Hepatocyte (in vitro differentiated cells): ENCODE results near the gene PRAMEF18. TPM values are rescaled to one million over a fixed set of nuclear protein-coding genes. Genes with fewer than 3 reads are reported as not detected.
"Not testable (repeated sequence)": the region's sequence is repeated elsewhere in the genome, so short reads cannot be mapped to it uniquely, and the experiment has no call there.

Experiments used
- DNase-seq: peaks from one replicate; pipeline ENCODE4 v3.0.0-alpha.2; 2016; ENCODE audit warnings: low spot score
- H2AFZ ChIP-seq: fragments of 200-600 bp; sonication (generic); 2 replicates; pipeline ENCODE4 v1.6.0; 2016; ENCODE audit warnings: antibody characterized with exemption, mild to moderate bottlenecking
- H3K27ac ChIP-seq: fragments of 200-600 bp; sonication (generic); 2 replicates; pipeline ENCODE4 v1.5.1; 2016; ENCODE audit warnings: mild to moderate bottlenecking
- H3K27me3 ChIP-seq: fragments of 200-600 bp; sonication (generic); 2 replicates; pipeline ENCODE4 v1.6.1; 2016
- H3K36me3 ChIP-seq: fragments of 200-600 bp; sonication (generic); replicated peaks from 2 replicates; pipeline ENCODE4 v1.5.1; 2016; ENCODE audit warnings: low read depth; ENCODE audit not compliant: insufficient read depth
- H3K4me1 ChIP-seq: fragments of 200-600 bp; sonication (generic); 2 replicates; pipeline ENCODE4 v1.5.1; 2016; ENCODE audit warnings: mild to moderate bottlenecking, moderate library complexity; ENCODE audit not compliant: insufficient read depth
- H3K4me2 ChIP-seq: fragments of 200-600 bp; sonication (generic); 2 replicates; pipeline ENCODE4 v1.6.0; 2016
- H3K4me3 ChIP-seq: fragments of 200-600 bp; sonication (generic); 2 replicates; pipeline ENCODE4 v1.5.1; 2016; ENCODE audit warnings: mild to moderate bottlenecking
- H3K79me2 ChIP-seq: fragments of 200-600 bp; sonication (generic); 2 replicates; pipeline ENCODE4 v1.6.0; 2017; ENCODE audit warnings: mild to moderate bottlenecking
- H3K9me2 ChIP-seq: fragments of 200-600 bp; sonication (generic); replicated peaks from 2 replicates; pipeline ENCODE4 v1.6.0; 2017; ENCODE audit warnings: mild to moderate bottlenecking; ENCODE audit not compliant: insufficient read depth
- H3K9me3 ChIP-seq: fragments of 200-600 bp; sonication (generic); 2 replicates; pipeline ENCODE4 v1.5.1; 2016; ENCODE audit warnings: low read depth, mild to moderate bottlenecking
- H4K20me1 ChIP-seq: fragments of 200-600 bp; sonication (generic); 2 replicates; pipeline ENCODE4 v1.6.0; 2016; ENCODE audit warnings: mild to moderate bottlenecking; ENCODE audit not compliant: insufficient read depth, poor library complexity, severe bottlenecking
- EZH2 ChIP-seq: fragments of 200-600 bp; sonication (generic); IDR thresholded peaks from 2 replicates; pipeline ENCODE4 v1.6.1; 2016; ENCODE audit warnings: antibody characterized with exemption, mild to moderate bottlenecking, borderline replicate concordance
- EZH2phosphoT487 ChIP-seq: fragments of 200-600 bp; sonication (generic); IDR thresholded peaks from one replicate; pipeline ENCODE4 v1.6.1; 2018; ENCODE audit warnings: antibody characterized with exemption, mild to moderate bottlenecking, low read depth, moderate library complexity; ENCODE audit not compliant: unreplicated experiment, severe bottlenecking
- WGBS: methylation state at CpG from one replicate; pipeline ENCODE4 v1.1.6; 2016; ENCODE audit warnings: low lambda C conversion rate; ENCODE audit errors: missing lambda C conversion rate; 5-methylcytosine and 5-hydroxymethylcytosine counted together
- polyA plus RNA-seq: library from polyadenylated mRNA; unstranded; fragments of >200 nt; fragmentation: Nextera tagmentation; extraction: Ambion mirVana; gene quantifications from 2 replicates; pipeline ENCODE4 v1.2.1, GENCODE V29; 2016
- total RNA-seq: library from RNA; depleted of rRNA; stranded (reverse); fragments of >200 nt; gene quantifications from 2 replicates; pipeline ENCODE4 v1.2.3, GENCODE V29; 2014
- TF ChIP-seq, protein P1 (sequence below): fragments of 200-600 bp; sonication (generic); IDR thresholded peaks from 2 replicates; pipeline ENCODE4 v1.5.1; 2016; ENCODE audit warnings: antibody characterized with exemption, mild to moderate bottlenecking; ENCODE audit not compliant: poor library complexity

The PRAMEF18 gene
- total and polyA plus RNA-seq, 2 experiments from 2014 or later = not detected

DNA sequence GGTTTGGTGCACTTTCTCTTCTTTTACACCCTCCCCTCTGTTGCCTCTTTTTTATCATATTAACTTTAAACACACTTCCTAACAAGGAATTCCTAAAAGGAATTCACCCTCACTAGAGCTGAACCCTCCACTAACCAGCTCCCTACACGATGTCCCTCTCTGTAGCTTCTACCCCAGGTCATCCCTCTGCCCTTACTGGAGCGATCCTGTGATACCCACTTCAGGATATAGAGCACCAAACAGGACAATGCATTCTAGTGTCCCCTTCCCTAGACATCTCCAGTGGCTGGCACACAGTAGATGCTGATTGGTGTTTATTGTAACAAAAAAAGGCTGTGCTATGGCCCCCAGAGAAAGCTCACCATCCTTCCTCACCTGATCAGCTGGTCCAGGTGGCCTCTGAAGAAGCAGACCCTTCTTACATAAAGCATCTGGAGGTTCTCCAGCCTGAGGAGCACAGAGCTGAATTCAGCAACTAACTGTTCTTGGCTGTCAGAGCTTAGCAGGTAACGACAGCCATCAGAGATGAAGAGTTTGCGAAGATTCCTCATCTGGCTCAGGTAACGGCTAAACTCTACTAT, 1.4 kb downstream of the PRAMEF18 start:
- WGBS = 67% methylated on average over 5 of the region's 5 CpGs
- no peak overlapping the region for H3K27ac ChIP-seq
- H3K4me3 ChIP-seq = no peak overlapping the region
- no peaks in the 10 kb centered on the region for H4K20me1 ChIP-seq
- no peaks in the 10 kb centered on the region for H3K27me3 ChIP-seq
- no peaks in the 10 kb centered on the region for H3K79me2 ChIP-seq
- TF ChIP-seq, protein P1, sequence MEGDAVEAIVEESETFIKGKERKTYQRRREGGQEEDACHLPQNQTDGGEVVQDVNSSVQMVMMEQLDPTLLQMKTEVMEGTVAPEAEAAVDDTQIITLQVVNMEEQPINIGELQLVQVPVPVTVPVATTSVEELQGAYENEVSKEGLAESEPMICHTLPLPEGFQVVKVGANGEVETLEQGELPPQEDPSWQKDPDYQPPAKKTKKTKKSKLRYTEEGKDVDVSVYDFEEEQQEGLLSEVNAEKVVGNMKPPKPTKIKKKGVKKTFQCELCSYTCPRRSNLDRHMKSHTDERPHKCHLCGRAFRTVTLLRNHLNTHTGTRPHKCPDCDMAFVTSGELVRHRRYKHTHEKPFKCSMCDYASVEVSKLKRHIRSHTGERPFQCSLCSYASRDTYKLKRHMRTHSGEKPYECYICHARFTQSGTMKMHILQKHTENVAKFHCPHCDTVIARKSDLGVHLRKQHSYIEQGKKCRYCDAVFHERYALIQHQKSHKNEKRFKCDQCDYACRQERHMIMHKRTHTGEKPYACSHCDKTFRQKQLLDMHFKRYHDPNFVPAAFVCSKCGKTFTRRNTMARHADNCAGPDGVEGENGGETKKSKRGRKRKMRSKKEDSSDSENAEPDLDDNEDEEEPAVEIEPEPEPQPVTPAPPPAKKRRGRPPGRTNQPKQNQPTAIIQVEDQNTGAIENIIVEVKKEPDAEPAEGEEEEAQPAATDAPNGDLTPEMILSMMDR = no peak
- TF ChIP-seq EZH2phosphoT487 = no peak
- no peak for TF ChIP-seq EZH2
- no peak for DNase-seq
- H3K4me1 ChIP-seq = no peaks in the 10 kb centered on the region
- no peak overlapping the region for H3K4me2 ChIP-seq
- no peaks in the 10 kb centered on the region for H3K9me3 ChIP-seq
- no peaks in the 10 kb centered on the region for H3K36me3 ChIP-seq
- H3K9me2 ChIP-seq = no peaks in the 10 kb centered on the region
- no peak overlapping the region for H2AFZ ChIP-seq

DNA sequence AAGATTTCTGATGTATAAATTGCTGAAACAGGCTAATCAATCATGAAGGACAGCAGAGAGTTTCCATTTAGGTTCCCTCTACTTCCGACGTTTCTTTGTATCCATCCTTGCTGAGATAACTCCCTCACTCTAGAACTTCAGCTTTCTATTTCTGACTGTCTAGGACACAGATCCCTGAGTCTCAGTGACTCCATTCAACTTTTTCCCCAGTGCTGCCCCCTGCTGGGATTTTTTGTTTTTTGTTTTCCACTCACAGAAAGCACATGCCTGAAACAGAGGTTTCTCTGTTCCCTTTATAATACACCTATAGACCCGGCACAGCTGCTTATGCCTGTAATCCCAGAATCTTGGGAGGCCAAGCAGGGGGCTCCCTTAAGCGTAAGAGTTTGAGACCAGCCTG, 3.2 kb downstream of the PRAMEF18 start:
- not testable (repeated sequence) for H3K4me1 ChIP-seq, H3K9me2 ChIP-seq, H3K27me3 ChIP-seq, H3K27ac ChIP-seq, H2AFZ ChIP-seq, DNase-seq, H3K9me3 ChIP-seq, H3K36me3 ChIP-seq, H4K20me1 ChIP-seq, H3K4me2 ChIP-seq, H3K79me2 ChIP-seq, H3K4me3 ChIP-seq
- WGBS = no CpG with 5 or more reads among the region's 4 CpGs

DNA sequence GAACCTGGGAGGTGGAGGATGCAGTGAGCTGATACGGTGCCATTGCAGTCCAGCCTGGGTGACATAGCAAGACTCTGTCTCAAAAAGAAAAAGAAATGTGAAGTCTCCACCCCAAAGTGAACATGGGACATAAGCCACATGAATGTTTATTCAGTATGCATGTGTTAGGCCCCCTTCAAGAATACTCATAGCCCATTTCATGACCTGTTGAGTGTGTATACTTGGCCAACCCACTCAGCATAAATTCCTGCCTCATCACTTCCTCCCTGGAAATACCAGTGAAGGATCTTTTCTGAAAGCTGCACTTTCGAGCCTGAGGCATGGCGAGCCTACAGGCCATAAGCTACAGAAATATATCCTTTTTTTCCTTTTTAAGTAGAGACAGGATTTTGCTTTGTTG, 6.8 kb downstream of the PRAMEF18 start:
- not testable (repeated sequence) for H3K36me3 ChIP-seq, H3K27me3 ChIP-seq, H3K9me3 ChIP-seq, H4K20me1 ChIP-seq, H3K4me2 ChIP-seq, H3K79me2 ChIP-seq, H2AFZ ChIP-seq, DNase-seq, H3K9me2 ChIP-seq, H3K4me3 ChIP-seq, H3K27ac ChIP-seq, H3K4me1 ChIP-seq
- no CpG with 5 or more reads among the region's 3 CpGs for WGBS

DNA sequence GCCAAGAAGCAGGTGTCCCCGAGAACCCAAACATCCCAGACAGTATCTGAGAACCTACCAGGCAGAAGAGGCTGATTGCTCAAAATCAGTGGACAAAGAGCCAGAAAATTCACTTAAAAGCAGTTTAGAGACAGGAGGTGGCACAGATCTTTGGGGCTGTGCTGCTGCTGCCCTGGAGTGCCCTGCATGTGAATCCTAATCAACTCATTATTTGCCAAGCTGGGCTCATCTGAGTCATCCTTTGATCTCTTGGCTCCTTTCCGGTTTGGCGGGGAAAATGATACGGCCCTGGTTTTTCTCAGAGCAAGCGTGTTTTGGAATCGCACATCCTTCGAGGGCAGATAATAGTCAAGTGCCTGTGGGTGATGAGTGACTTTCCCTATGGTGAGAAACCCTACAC, 9.3 kb downstream of the PRAMEF18 start:
- DNase-seq, H3K9me2 ChIP-seq, H2AFZ ChIP-seq, H3K4me2 ChIP-seq, H3K36me3 ChIP-seq, H3K4me1 ChIP-seq, H3K79me2 ChIP-seq, H3K27ac ChIP-seq, H4K20me1 ChIP-seq, H3K27me3 ChIP-seq, H3K4me3 ChIP-seq, H3K9me3 ChIP-seq: not testable (repeated sequence)
- no CpG with 5 or more reads among the region's 7 CpGs for WGBS

DNA sequence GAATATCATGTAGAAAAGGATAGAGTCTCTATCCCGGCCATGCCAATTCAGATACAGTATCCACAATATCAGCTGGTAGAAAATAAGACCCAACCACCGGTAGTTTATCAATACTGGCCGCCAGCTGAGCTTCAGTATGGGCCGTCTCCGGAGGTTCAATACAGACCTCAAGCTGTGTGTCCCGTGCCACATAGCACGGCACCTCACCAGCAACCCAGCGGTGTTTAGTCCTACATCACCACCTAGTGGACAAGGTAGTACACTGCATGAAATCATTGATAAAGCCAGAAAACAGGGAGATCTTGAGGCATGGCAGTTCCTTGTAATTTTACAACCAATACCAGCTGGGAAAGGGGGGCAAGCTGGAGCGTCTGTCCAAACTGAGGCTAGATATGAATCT, 17.2 kb downstream of the PRAMEF18 start:
- no CpG with 5 or more reads among the region's 9 CpGs for WGBS
- not testable (repeated sequence) for H4K20me1 ChIP-seq, H3K27ac ChIP-seq, H3K4me1 ChIP-seq, H3K4me3 ChIP-seq, H3K27me3 ChIP-seq, H3K79me2 ChIP-seq, DNase-seq, H3K4me2 ChIP-seq, H3K9me2 ChIP-seq, H3K9me3 ChIP-seq, H3K36me3 ChIP-seq, H2AFZ ChIP-seq

DNA sequence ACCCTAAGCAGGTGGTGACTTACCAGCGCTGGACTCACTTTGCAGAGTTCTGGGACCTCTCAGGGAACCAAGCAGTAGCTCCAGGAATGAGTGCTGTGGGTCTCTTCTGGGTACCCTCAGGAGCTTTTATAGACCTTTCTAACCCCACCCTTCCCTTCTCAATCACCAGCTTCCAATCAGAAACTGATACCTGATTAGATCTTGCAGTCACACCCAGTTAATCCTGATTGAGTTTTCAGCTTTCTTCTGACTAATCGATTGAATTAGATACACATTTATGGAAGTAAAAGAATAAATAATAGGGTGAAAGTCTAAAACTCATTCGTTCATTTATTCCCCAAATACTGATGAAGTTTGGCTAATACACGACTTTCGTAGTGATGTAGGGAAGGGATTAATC, 24.6 kb downstream of the PRAMEF18 start, which contains the start of gene PRAMEF13:
Gene PRAMEF13 (minus strand): TSS at position 101 of the 400 bp plus-strand sequence. CDS start 1,820 bp downstream, outside the sequence.
- not testable (repeated sequence) for H3K4me1 ChIP-seq, H3K27me3 ChIP-seq, H3K79me2 ChIP-seq, H4K20me1 ChIP-seq, H2AFZ ChIP-seq, H3K9me3 ChIP-seq, H3K27ac ChIP-seq, H3K4me3 ChIP-seq, DNase-seq, H3K9me2 ChIP-seq, H3K36me3 ChIP-seq, H3K4me2 ChIP-seq
- no CpG with 5 or more reads among the region's 5 CpGs for WGBS

Other genes starting within 250 kb of the PRAMEF18 start
- gene PRAMEF27, start 169.6 kb downstream of the PRAMEF18 start, total RNA-seq = not detected in 2 replicates
- not detected in 2 replicates for gene PRAMEF27, start 169.6 kb downstream of the PRAMEF18 start, polyA plus RNA-seq
- gene HNRNPCL3, start 165.4 kb downstream of the PRAMEF18 start, total RNA-seq = not detected in 2 replicates
- gene HNRNPCL3, start 165.4 kb downstream of the PRAMEF18 start, polyA plus RNA-seq = not detected in 2 replicates
- gene PRAMEF25, start 155.4 kb downstream of the PRAMEF18 start, total RNA-seq = not detected in 2 replicates
- gene PRAMEF25, start 155.4 kb downstream of the PRAMEF18 start, polyA plus RNA-seq = not detected in 2 replicates
- not detected in 2 replicates for gene HNRNPCL2, start 109.3 kb downstream of the PRAMEF18 start, total RNA-seq
- not detected in 2 replicates for gene HNRNPCL2, start 109.3 kb downstream of the PRAMEF18 start, polyA plus RNA-seq
- gene PRAMEF26, start 70.1 kb downstream of the PRAMEF18 start, total RNA-seq = not detected in 2 replicates
- gene PRAMEF26, start 70.1 kb downstream of the PRAMEF18 start, polyA plus RNA-seq = not detected in 2 replicates
- not detected in 2 replicates for gene HNRNPCL4, start 60.5 kb downstream of the PRAMEF18 start, total RNA-seq
- not detected in 2 replicates for gene HNRNPCL4, start 60.5 kb downstream of the PRAMEF18 start, polyA plus RNA-seq
- gene PRAMEF9, start 54.3 kb downstream of the PRAMEF18 start, total RNA-seq = not detected in 2 replicates
- gene PRAMEF9, start 54.3 kb downstream of the PRAMEF18 start, polyA plus RNA-seq = not detected in 2 replicates
- not detected in 2 replicates for gene PRAMEF13, start 24.7 kb downstream of the PRAMEF18 start, total RNA-seq
- gene PRAMEF13, start 24.7 kb downstream of the PRAMEF18 start, polyA plus RNA-seq = not detected in 2 replicates
- gene PRAMEF5, start 28.0 kb upstream of the PRAMEF18 start, total RNA-seq = not detected in 2 replicates
- gene PRAMEF5, start 28.0 kb upstream of the PRAMEF18 start, polyA plus RNA-seq = not detected in 2 replicates
- gene PRAMEF8, start 59.0 kb upstream of the PRAMEF18 start, total RNA-seq = not detected in 2 replicates
- gene PRAMEF8, start 59.0 kb upstream of the PRAMEF18 start, polyA plus RNA-seq = not detected in 2 replicates
- gene PRAMEF33, start 77.4 kb upstream of the PRAMEF18 start, total RNA-seq = not detected in 2 replicates
- not detected in 2 replicates for gene PRAMEF33, start 77.4 kb upstream of the PRAMEF18 start, polyA plus RNA-seq
- not detected in 2 replicates for gene PRAMEF15, start 89.4 kb upstream of the PRAMEF18 start, total RNA-seq
- gene PRAMEF15, start 89.4 kb upstream of the PRAMEF18 start, polyA plus RNA-seq = not detected in 2 replicates
- gene PRAMEF14, start 121.0 kb upstream of the PRAMEF18 start, total RNA-seq = not detected in 2 replicates
- not detected in 2 replicates for gene PRAMEF14, start 121.0 kb upstream of the PRAMEF18 start, polyA plus RNA-seq
- gene PRAMEF19, start 145.8 kb upstream of the PRAMEF18 start, total RNA-seq = not detected in 2 replicates
- not detected in 2 replicates for gene PRAMEF19, start 145.8 kb upstream of the PRAMEF18 start, polyA plus RNA-seq
- gene PRAMEF17, start 163.5 kb upstream of the PRAMEF18 start, total RNA-seq = not detected in 2 replicates
- gene PRAMEF17, start 163.5 kb upstream of the PRAMEF18 start, polyA plus RNA-seq = not detected in 2 replicates
- gene PRAMEF20, start 184.3 kb upstream of the PRAMEF18 start, total RNA-seq = not detected in 2 replicates
- gene PRAMEF20, start 184.3 kb upstream of the PRAMEF18 start, polyA plus RNA-seq = not detected in 2 replicates